HepG2 (cell line): ENCODE measurements around the gene TRIM31. TPM values are rescaled to one million over a fixed set of nuclear protein-coding genes. Genes with fewer than 3 reads are reported as not detected.
A peak's percentile ranks its signal among the peaks of the same experiment; 100 is the strongest.

ENCODE experiments used
- AHDC1 ChIP-seq: sonication (generic); formaldehyde crosslinking; IDR thresholded peaks from 2 replicates; pipeline ENCODE4 v1.5.1; 2020; ENCODE audit warnings: mild to moderate bottlenecking, missing genetic modification reagents, borderline replicate concordance
- ATF1 ChIP-seq: IDR thresholded peaks from 2 replicates; pipeline ENCODE4 v1.6.1; 2016; ENCODE audit warnings: mild to moderate bottlenecking, control low read depth
- CBX1 ChIP-seq: IDR thresholded peaks from one replicate; pipeline ENCODE4 v1.6.1; 2016; ENCODE audit warnings: antibody characterized with exemption, low read depth
- CCDC6 ChIP-seq: sonication (generic); formaldehyde crosslinking; IDR thresholded peaks from 2 replicates; pipeline ENCODE4 v1.8.1; 2022; ENCODE audit warnings: mild to moderate bottlenecking, missing genetic modification reagents, moderate library complexity
- CREBL2 ChIP-seq: sonication (generic); formaldehyde crosslinking; IDR thresholded peaks from 2 replicates; pipeline ENCODE4 v1.8.1; 2023; ENCODE audit warnings: missing genetic modification reagents, mild to moderate bottlenecking, borderline replicate concordance
- EP300 ChIP-seq, 3 experiments: sonication (generic) in 1 of 3; formaldehyde crosslinking in 1 of 3; IDR thresholded peaks; 2 replicates each; pipeline versions ENCODE4 v1.5.1 to v1.6.1; 2011 to 2020; ENCODE audit warnings: low read depth in 2 of 3, low read length in 2 of 3, borderline replicate concordance in 1 of 3, improper control_type of control experiment in 1 of 3, mild to moderate bottlenecking in 1 of 3, missing genetic modification reagents in 1 of 3, moderate library complexity in 1 of 3
- SIX1 ChIP-seq: sonication (generic); formaldehyde crosslinking; IDR thresholded peaks from 2 replicates; pipeline ENCODE4 v1.4.0; 2020; ENCODE audit warnings: missing genetic modification reagents, borderline replicate concordance
- SNAPC4 ChIP-seq: sonication (generic); formaldehyde crosslinking; IDR thresholded peaks from 2 replicates; pipeline ENCODE4 v1.4.0; 2020; ENCODE audit warnings: mild to moderate bottlenecking, missing genetic modification reagents
- TFDP2 ChIP-seq: sonication (generic); formaldehyde crosslinking; IDR thresholded peaks from 2 replicates; pipeline ENCODE4 v1.4.0; 2020; ENCODE audit warnings: missing genetic modification reagents
- ZFP36L2 ChIP-seq: sonication (generic); formaldehyde crosslinking; IDR thresholded peaks from 2 replicates; pipeline ENCODE4 v1.4.0; 2020; ENCODE audit warnings: missing genetic modification reagents
- ZNF343 ChIP-seq: sonication (generic); formaldehyde crosslinking; IDR thresholded peaks from 2 replicates; pipeline ENCODE4 v1.4.0; 2020; ENCODE audit warnings: mild to moderate bottlenecking, missing genetic modification reagents
- ZNF510 ChIP-seq: sonication (generic); formaldehyde crosslinking; IDR thresholded peaks from 2 replicates; pipeline ENCODE4 v1.4.0; 2020; ENCODE audit warnings: low read depth, mild to moderate bottlenecking, missing genetic modification reagents
- ZNF547 ChIP-seq: sonication (generic); formaldehyde crosslinking; IDR thresholded peaks from 2 replicates; pipeline ENCODE4 v1.5.1; 2020; ENCODE audit warnings: mild to moderate bottlenecking, missing genetic modification reagents
- polyA plus RNA-seq, 8 experiments: library from polyadenylated mRNA; depleted of rRNA in 3 of 8; stranded (reverse) in 7 of 8; unstranded in 1 of 8; fragments of >200 nt; fragmentation: Illumina TruSeq in 4 of 8; extraction: Trizol in 4 of 8; gene quantifications; 2 replicates each; pipeline versions ENCODE4 v1.2.1 to v1.2.3, GENCODE V29; 2011 to 2016; ENCODE audit warnings: low read depth in 4 of 8, missing spikeins in 1 of 8, mixed read lengths in 1 of 8; ENCODE audit not compliant: insufficient read depth in 1 of 8
- total RNA-seq, 5 experiments: library from RNA; depleted of rRNA; stranded (reverse); fragments of >200 nt; fragmentation: Illumina TruSeq; extraction: Trizol; gene quantifications; 2 replicates each; pipeline ENCODE4 v1.2.3, GENCODE V29; 2016; ENCODE audit warnings: low read depth in 1 of 5
- TF ChIP-seq, protein P1 (sequence below): sonication (generic); formaldehyde crosslinking; IDR thresholded peaks from 2 replicates; pipeline ENCODE4 v1.5.0; 2020; ENCODE audit warnings: missing genetic modification reagents

TRIM31 gene
- total and polyA plus RNA-seq, 2 of the 13 experiments (the other 11 are each of a cell fraction or from before 2014, with no cell fraction given): 0.13 to 0.51 TPM

GRCh38 chr6:30100585-30101443, 12.1 kb downstream of the TRIM31 start (continued):
- TF ChIP-seq EP300 (IDR thresholded peaks at IDR 0.05; ENCODE audit: low read depth in 2 of 2, low read length in 2 of 2) (peak in 1 of 2 experiments; percentile 72; a peak in 2 of 4 replicates), EP300 (CRISPR knock-in tag; IDR thresholded peaks at IDR 0.05; ENCODE audit: borderline replicate concordance) (peak; percentile 45; the same call in 1 of the 2 replicates), CBX1 (no peak), AHDC1 (CRISPR knock-in tag) (no peak), SNAPC4 (CRISPR knock-in tag) (no peak), ZNF343 (peak; percentile 73), ZNF510 (CRISPR knock-in tag) (peak; percentile 70), CCDC6 (CRISPR knock-in tag) (peak; percentile 16; the same call in 1 of the 2 replicates), SIX1 (CRISPR knock-in tag) (0 out of 2 replicates have a peak, but pooled peaks have one; percentile 15), ATF1 (CRISPR knock-in tag) (no peak), ZFP36L2 (CRISPR knock-in tag) (0 out of 2 replicates have a peak, but pooled peaks have one; percentile 61), CREBL2 (CRISPR knock-in tag) (no peak), ZNF547 (CRISPR knock-in tag) (peak; percentile 86), TFDP2 (CRISPR knock-in tag) (peak; percentile 81)
- TF ChIP-seq, protein P1, sequence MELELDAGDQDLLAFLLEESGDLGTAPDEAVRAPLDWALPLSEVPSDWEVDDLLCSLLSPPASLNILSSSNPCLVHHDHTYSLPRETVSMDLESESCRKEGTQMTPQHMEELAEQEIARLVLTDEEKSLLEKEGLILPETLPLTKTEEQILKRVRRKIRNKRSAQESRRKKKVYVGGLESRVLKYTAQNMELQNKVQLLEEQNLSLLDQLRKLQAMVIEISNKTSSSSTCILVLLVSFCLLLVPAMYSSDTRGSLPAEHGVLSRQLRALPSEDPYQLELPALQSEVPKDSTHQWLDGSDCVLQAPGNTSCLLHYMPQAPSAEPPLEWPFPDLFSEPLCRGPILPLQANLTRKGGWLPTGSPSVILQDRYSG (CRISPR knock-in tag): 0 out of 2 replicates have a peak, but pooled peaks have one; percentile 13
